ENCODE data around the gene CD160. TPM values are rescaled to one million over a fixed set of nuclear protein-coding genes. Genes with fewer than 3 reads are reported as not detected.
"Not testable (repeated sequence)": the region's sequence is repeated elsewhere in the genome, so short reads cannot be mapped to it uniquely, and the experiment has no call there.

The CD160 gene
- 0.87 TPM for polyA plus RNA-seq (ENCODE audit: insufficient read length)

- no peak for DNase-seq (ENCODE audit: low read depth)
These were observed at the start of gene CD160 for GRCh38 chr1:145719230-145720079. Gene CD160 (plus strand): TSS chr1:145719499. CDS start chr1:145728328, 8,829 bp downstream.

- DNase-seq (ENCODE audit: low read depth) = not testable (repeated sequence)
These were observed 48.1 kb upstream of the CD160 start for GRCh38 chr1:145670995-145671745.

GRCh38 chr1:145673217-145673616, 46.1 kb upstream of the CD160 start:
- not testable (repeated sequence) for DNase-seq (ENCODE audit: low read depth)

GRCh38 chr1:145684858-145685257, 34.4 kb upstream of the CD160 start:
- DNase-seq (ENCODE audit: low read depth) = not testable (repeated sequence)

- not testable (repeated sequence) for DNase-seq (ENCODE audit: low read depth)
These were observed 33.2 kb upstream of the CD160 start for GRCh38 chr1:145686078-145686477.

- DNase-seq (ENCODE audit: low read depth) = no peak
These were observed 31.0 kb upstream of the CD160 start for GRCh38 chr1:145688328-145688727.

- DNase-seq (ENCODE audit: low read depth) = no peak
These were observed 30.4 kb upstream of the CD160 start for GRCh38 chr1:145688924-145689323.

GRCh38 chr1:145689922-145690321, 29.4 kb upstream of the CD160 start:
- DNase-seq (ENCODE audit: low read depth) = no peak

GRCh38 chr1:145690587-145691558, 28.4 kb upstream of the CD160 start:
- DNase-seq (ENCODE audit: low read depth) = no peak

GRCh38 chr1:145692785-145693443, 26.4 kb upstream of the CD160 start:
- no peak for DNase-seq (ENCODE audit: low read depth)

- no peak for DNase-seq (ENCODE audit: low read depth)
These were observed 23.3 kb upstream of the CD160 start for GRCh38 chr1:145695821-145696629.

- no peak for DNase-seq (ENCODE audit: low read depth)
These were observed 22.7 kb upstream of the CD160 start for GRCh38 chr1:145696630-145696960.

GRCh38 chr1:145701306-145701862, 17.9 kb upstream of the CD160 start:
- DNase-seq (ENCODE audit: low read depth) = no peak

GRCh38 chr1:145702052-145702451, 17.2 kb upstream of the CD160 start:
- DNase-seq (ENCODE audit: low read depth) = no peak

- no peak for DNase-seq (ENCODE audit: low read depth)
These were observed 16.5 kb upstream of the CD160 start for GRCh38 chr1:145702826-145703225.

- DNase-seq (ENCODE audit: low read depth) = no peak
These were observed 13.7 kb upstream of the CD160 start for GRCh38 chr1:145705622-145706021.

GRCh38 chr1:145706086-145706664, 13.1 kb upstream of the CD160 start:
- DNase-seq (ENCODE audit: low read depth) = no peak

- no peak for DNase-seq (ENCODE audit: low read depth)
These were observed 12.0 kb upstream of the CD160 start, which contains the start of gene PDZK1 for GRCh38 chr1:145707183-145707867. Gene PDZK1 (minus strand): TSS chr1:145707368. CDS start chr1:145688021, 19,347 bp downstream.

- DNase-seq (ENCODE audit: low read depth) = no peak
These were observed 11.2 kb upstream of the CD160 start for GRCh38 chr1:145708063-145708462.
